ENCODE data around the gene RNF41. TPM values are rescaled to one million over a fixed set of nuclear protein-coding genes. Genes with fewer than 3 reads are reported as not detected.

RNF41 gene
- total and polyA plus RNA-seq, 7 donors: 18.5 to 109 (median 59.9) TPM

GRCh38 chr12:56229082-56229481, 7.4 kb upstream of the RNF41 start:
- Histone ChIP-seq H3K27ac (no peak overlapping the region), H3K27me3 (no peaks in the 10 kb centered on the region), H3K9me3 (no peaks in the 10 kb centered on the region), H3K36me3 (peaks cover 0 to 29% (median 0%) of the 10 kb centered on the region in 4 donors), H3K4me3 (no peak overlapping the region), H3K4me1 (peaks cover 0 to 12% (median 9%) of the 10 kb centered on the region in 4 donors)
- TF ChIP-seq, protein P1, sequence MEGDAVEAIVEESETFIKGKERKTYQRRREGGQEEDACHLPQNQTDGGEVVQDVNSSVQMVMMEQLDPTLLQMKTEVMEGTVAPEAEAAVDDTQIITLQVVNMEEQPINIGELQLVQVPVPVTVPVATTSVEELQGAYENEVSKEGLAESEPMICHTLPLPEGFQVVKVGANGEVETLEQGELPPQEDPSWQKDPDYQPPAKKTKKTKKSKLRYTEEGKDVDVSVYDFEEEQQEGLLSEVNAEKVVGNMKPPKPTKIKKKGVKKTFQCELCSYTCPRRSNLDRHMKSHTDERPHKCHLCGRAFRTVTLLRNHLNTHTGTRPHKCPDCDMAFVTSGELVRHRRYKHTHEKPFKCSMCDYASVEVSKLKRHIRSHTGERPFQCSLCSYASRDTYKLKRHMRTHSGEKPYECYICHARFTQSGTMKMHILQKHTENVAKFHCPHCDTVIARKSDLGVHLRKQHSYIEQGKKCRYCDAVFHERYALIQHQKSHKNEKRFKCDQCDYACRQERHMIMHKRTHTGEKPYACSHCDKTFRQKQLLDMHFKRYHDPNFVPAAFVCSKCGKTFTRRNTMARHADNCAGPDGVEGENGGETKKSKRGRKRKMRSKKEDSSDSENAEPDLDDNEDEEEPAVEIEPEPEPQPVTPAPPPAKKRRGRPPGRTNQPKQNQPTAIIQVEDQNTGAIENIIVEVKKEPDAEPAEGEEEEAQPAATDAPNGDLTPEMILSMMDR (IDR thresholded peaks at IDR 0.05): no peak
- TF ChIP-seq POLR2A (IDR thresholded peaks at IDR 0.05) (no peak), POLR2AphosphoS5 (IDR thresholded peaks at IDR 0.05) (no peak), EP300 (IDR thresholded peaks at IDR 0.05) (no peak)
- intact Hi-C loops (cut with DNase I): no loop called here
- DNase-seq: no peak
- WGBS, 2 donors: 89 to 93% methylated on average over 7 of the region's 7 CpGs

DNA sequence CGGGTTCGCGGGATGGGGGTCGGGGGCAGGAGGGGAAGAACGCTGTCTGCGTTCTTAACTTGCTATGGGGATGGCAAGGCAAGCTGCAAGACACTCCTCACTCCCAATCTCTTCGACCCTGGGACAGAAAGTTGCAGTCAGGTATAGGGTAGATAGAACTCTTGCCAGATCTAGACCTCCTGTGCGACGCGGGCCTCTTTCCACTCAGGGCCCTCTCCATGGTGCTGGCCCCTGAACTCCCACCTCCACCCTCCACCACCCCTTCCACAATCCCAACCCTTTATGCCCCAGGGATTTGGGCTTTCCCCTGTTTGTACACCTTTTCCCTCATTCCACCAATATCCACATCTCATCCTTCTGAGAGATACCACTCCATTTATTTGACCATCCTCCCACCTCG, 3.2 kb upstream of the RNF41 start:
- no peaks in the 10 kb centered on the region for H3K9me3 ChIP-seq
- intact Hi-C loops (cut with DNase I): loop anchor here (1.0 to 2.0 kb wide), 3 partner anchors 32 to 106 kb away; partner anchors contain the start of genes SMARCC2 and ZC3H10
- TF ChIP-seq, protein P1 (IDR thresholded peaks at IDR 0.05): no peak
- TF ChIP-seq POLR2A (IDR thresholded peaks at IDR 0.05) (no peak), POLR2AphosphoS5 (IDR thresholded peaks at IDR 0.05) (no peak), EP300 (IDR thresholded peaks at IDR 0.05) (no peak)
- peak overlapping the region; percentile 98 to 99 (median 98) for H3K27ac ChIP-seq
- H3K4me3 ChIP-seq: peak overlapping the region; percentile 42 to 65 (median 57)
- 38 to 73% methylated on average over 11 of the region's 11 CpGs for WGBS, 2 donors
- peaks cover 0 to 29% (median 0%) of the 10 kb centered on the region in 4 donors for H3K36me3 ChIP-seq
- H3K4me1 ChIP-seq: peaks cover 0 to 39% (median 38%) of the 10 kb centered on the region in 4 donors
- H3K27me3 ChIP-seq: no peaks in the 10 kb centered on the region
- no peak for DNase-seq

- 0% methylated on average over 41 of the region's 41 CpGs for WGBS, 2 donors
These were observed 2.5 kb upstream of the RNF41 start, which contains the start of gene NABP2 for GRCh38 chr12:56224102-56224701. TSS of gene NABP2 (plus strand) at chr12:56224342. CDS start at chr12:56224857, 515 bp downstream.

GRCh38 chr12:56223571-56224101, 1.9 kb upstream of the RNF41 start:
- Histone ChIP-seq H3K27ac (peak overlapping the region; percentile 98 to 99 (median 98)), H3K36me3 (peaks cover 0 to 18% (median 0%) of the 10 kb centered on the region in 4 donors), H3K27me3 (no peaks in the 10 kb centered on the region), H3K4me3 (peak overlapping the region in 3 of 4 donors; percentile 8 to 65 (median 62)), H3K9me3 (no peaks in the 10 kb centered on the region), H3K4me1 (peaks cover 0 to 52% (median 50%) of the 10 kb centered on the region in 4 donors)
- no peak for DNase-seq
- no peak for TF ChIP-seq POLR2AphosphoS5 (IDR thresholded peaks at IDR 0.05)
- TF ChIP-seq POLR2A (IDR thresholded peaks at IDR 0.05): no peak
- TF ChIP-seq, protein P1 (IDR thresholded peaks at IDR 0.05): no peak
- no peak for TF ChIP-seq EP300 (IDR thresholded peaks at IDR 0.05)
- intact Hi-C loops (cut with DNase I): loop anchor here (1.0 to 2.0 kb wide), 4 partner anchors 30 to 105 kb away; partner anchors contain the start of genes MYL6, SMARCC2 and ZC3H10
- 10 to 20% methylated on average over 15 of the region's 15 CpGs for WGBS, 2 donors

More at GRCh38 chr12:56224102-56224701, 2.5 kb upstream of the RNF41 start, which contains the start of gene NABP2:
- intact Hi-C loops (cut with DNase I): loop anchor here (1.0 to 2.0 kb wide), 3 partner anchors 31 to 105 kb away; partner anchors contain the start of genes SMARCC2 and ZC3H10
- peaks cover 0 to 47% (median 45%) of the 10 kb centered on the region in 4 donors for H3K4me1 ChIP-seq
- H3K36me3 ChIP-seq: peaks cover 0 to 22% (median 0%) of the 10 kb centered on the region in 4 donors
- H3K4me3 ChIP-seq: peak within 1 kb of the TSS; percentile 42 to 65 (median 57)
- H3K27me3 ChIP-seq: no peaks in the 10 kb centered on the region
- no peaks in the 10 kb centered on the region for H3K9me3 ChIP-seq
- TF ChIP-seq EP300 (IDR thresholded peaks at IDR 0.05): no peak
- TF ChIP-seq POLR2A (IDR thresholded peaks at IDR 0.05): peak in 1 of 2 donors; percentile 21
- TF ChIP-seq, protein P1 (IDR thresholded peaks at IDR 0.05): peak; percentile 84 to 94 (median 88)
- TF ChIP-seq POLR2AphosphoS5 (IDR thresholded peaks at IDR 0.05): peak; percentile 23 to 82 (median 56)
- peak within 1 kb of the TSS; percentile 98 to 99 (median 98) for H3K27ac ChIP-seq
- DNase-seq: peak; percentile 99
